Fibroblast of skin of right quadriceps (primary cell): Measurements from ENCODE around the gene SCARB2.
A peak's percentile ranks its signal among the peaks of the same experiment; 100 is the strongest.

Experiments
- DNase-seq: peaks from one replicate; pipeline ENCODE4 v3.0.0-alpha.2; 2013

Gene SCARB2

DNA sequence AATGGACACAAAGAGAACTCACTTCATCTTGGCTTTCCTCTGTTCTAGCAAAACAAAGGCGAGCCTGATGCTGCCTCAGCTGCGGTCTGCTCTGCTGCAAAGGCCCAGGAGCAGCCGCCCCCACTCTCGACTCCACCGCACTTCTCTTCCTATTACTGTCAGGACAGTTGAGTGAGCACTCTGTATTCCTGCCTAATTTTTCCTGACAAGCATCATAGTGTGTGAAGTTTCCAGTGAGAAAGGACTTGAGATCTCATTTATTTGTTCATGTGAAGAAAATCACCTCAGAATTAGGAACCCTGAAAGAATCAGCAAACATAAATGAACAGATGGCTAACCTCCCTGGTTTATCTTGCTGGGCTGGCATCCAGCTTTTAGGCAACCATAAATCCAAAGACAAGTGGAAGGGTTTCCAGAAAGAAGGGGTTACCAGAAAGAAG lies 15.6 kb downstream of the SCARB2 start:
- peak; percentile 57 for DNase-seq

DNA sequence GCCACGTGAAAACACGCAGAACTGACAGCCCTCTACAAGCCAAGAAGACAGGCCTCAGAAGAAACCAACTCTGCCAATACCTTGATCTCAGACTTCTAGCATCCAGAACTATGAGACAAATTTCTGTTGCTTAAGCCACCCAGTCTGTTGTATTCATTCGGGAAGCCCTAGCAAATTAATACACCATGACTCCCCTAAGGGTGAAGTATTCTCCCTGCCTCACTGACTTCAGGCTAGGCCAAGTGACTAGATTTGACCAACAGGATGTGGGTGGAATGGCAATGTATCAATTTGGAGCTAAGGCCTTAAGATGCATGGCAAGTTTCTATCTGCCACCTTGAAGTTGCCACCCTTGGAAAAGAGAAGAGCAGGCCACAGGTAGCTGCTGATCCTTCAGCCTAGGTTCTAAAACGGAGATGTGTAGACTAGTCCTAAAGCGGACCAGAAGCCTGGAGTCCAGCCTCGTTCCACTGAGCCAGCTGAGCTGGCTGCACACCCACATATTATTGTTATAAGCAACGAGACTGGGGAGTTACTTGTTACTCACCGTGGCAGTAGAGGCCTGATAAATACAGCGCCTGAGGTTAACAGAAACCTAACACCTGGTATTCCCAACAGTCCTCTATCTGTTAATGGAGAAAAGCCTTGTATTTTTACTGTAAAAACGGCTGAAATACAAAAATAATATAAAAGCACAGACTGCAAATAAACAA lies 16.4 kb downstream of the SCARB2 start:
- no peak for DNase-seq

DNA sequence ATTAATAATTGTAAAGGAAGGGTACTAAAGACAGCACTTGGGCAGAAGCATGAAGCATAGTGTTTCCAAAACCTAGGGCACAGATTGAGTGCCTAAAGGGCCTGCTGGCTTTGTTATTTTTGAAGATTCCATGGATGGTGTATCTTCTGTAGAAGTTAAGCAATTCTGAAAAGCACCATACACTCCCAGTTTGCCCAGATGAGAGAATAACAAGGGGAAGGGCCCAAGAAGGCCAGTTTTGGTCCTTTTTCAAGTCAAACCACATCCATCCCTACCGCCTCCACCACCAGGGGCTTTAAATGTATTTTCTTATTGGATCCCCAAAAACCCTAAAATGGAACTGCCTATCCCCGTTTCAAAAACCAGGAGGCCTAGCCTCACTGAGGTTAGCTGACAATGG lies 17.2 kb downstream of the SCARB2 start:
- DNase-seq, result no peak

DNA sequence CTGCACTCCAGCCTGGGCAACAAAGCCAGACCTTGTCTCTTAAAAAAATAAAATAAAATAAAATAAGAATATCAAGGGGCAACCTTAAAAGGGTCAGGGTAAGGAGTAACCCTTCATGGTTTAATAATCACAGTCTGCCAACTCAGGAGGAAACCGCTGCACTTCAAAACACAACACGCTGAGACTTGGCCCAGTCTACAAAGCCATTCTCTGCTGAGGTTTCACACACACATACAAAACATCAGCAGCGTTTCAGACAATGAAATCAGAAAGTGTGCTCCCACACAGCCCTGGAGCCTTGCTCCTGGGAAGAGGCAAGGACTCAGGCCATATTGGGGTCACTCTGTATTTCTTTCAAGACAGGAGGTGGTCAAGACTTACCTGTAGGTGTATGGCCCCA lies 18.3 kb downstream of the SCARB2 start:
- DNase-seq, result no peak

DNA sequence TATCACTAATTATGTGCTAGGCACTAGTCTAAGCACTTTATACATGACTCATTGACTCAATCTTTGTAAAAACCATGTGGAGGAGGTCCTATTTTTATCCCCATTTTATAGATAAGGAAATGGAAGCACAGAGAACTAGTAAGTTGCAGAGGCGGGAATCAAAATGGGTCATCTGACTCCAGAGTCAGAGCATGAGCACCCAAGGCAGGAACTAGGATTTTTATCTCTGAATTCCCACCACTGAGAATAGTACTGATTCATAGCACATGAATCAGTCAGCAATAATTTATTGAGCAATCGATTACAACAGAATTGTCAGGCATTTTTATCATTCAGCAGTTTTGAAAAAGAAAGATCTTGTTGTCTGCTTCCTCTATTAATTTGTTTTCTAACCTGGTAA lies 19.3 kb downstream of the SCARB2 start:
- DNase-seq, result peak; percentile 95

DNA sequence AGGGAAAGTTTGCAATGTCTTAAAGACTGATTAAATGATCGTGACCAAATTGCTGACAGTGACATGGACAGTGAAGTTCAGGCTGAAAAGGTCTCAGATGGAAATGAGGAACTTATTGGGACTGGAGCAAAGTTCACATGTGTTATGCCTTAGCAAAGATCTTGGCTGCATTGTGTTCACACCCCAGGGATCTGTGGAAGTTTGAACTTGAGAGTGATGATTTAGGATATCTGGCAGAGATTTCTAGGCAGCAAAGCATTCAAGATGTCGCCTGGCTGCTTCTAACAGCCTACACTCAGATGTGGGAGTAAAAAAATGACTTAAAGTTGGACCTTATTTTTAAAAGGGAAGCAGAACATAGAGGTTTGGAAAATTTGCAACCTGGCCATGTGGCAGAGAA lies 21.4 kb downstream of the SCARB2 start:
- no peak for DNase-seq

DNA sequence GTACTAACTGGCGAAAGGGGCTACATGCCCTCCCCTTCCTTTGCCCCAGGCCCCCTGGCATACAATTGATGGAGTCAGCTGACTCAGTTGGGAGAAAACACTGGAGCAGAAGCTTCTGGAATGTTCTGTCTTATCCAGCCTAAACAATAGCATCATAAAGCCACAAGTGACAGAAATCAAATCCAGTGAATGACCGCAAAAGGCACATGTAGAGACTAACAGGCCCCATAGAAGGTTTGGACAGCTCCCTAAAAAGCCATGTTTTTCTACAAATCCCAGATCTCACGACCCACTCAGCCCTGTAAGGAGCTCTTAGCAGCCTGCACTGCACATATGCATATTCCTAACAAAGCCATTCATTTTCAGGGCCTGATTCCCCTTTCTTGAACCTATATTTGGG lies 25.1 kb downstream of the SCARB2 start:
- no peak for DNase-seq

DNA sequence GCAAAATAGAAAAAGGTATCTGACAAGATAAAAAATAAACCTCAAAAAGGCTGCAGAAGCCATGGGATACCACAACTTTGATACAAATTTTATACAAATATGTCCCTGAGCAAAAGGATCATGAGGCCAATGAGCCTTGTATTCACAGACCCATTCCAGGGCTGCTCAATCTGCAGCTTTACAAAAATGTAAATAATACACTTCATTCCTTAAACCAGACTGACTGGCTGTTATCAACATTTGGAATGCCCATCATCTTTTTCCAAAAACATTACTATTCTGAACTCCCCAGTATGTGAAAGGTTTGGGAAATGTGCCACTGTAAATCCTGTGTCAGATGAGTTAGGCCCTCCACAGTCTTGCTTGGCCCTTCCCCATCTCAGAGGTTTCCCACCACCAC lies 25.5 kb downstream of the SCARB2 start:
- DNase-seq, result no peak

DNA sequence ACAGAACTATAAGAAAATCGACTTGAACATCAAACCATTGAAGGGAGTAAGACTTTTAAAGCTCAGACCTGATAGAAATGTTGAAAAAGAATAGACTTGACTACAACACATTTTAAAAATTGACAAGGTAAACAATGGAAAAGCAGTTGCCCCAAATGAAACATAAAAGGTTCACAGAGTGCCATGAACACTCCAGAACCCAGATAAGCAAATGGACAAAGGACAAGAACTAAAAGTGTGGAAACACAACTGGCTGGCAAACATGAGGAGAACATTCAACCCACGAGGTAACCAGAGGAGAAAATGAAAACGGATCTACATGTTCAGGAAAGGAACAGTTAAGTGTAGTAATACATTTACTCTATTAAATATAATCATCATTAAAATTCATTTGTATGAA lies 26.5 kb downstream of the SCARB2 start:
- no peak for DNase-seq

DNA sequence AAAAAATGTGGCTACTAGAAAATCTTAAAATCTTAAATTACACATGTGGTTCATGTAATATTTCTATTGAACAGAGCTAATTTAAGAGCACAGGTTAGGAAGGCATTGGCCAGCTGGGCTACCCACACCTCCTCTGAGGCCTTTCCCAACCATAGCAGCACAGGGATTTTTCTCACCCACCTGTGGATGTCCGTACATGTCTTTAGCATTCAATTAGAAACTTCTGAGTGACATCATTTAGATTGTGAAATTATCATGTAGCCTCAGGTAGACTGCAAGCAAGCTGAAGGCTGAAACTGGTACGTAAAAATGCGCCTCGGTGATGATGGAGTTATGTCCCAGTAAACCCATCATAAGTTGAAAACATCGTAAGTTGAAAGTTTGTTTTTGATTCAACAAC lies 31.2 kb downstream of the SCARB2 start:
- no peak for DNase-seq

DNA sequence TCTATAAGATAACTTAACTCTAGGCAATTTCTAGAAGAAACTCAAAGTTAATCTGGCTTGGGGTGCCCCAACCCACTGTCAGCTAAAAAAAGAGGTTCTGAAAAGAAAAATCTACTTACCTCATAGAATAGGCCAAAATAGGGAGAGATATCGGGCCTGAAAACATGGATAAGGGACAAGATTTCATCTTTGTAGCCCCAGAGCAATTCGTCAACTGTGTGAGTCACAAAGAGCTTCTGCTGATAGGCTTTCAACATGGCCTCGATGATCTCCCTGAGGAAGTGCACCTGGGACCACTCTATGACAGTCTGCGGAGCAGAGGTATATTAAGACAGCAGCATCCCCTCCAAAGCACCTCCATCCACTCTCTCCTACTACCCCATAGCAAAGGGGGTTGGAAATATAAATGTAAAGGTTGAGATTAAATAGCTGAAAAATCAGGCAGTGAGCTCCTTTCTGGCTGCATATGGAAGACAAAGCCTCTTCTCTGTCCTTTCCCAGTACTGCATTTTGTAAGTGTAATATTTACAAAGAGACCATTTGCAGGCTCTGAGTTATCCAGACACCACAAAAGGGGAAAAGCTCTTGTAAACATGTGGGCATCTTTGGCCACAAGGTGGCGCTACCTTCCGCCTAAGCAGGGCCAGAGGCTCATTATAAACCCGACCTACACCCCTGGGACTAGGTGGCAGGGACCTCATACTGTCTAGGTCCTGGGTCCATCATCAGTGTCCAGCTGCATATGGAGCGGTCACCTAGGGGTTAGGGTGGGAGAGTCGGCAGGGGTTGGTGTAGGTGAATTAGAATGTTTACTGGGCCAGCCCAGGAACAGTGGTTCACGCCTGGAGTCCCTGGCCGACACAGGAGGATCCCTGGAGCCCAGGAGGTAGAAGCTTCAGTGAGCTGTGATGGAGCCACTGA lies 34.0 kb downstream of the SCARB2 start:
- DNase-seq, result peak; percentile 69

DNA sequence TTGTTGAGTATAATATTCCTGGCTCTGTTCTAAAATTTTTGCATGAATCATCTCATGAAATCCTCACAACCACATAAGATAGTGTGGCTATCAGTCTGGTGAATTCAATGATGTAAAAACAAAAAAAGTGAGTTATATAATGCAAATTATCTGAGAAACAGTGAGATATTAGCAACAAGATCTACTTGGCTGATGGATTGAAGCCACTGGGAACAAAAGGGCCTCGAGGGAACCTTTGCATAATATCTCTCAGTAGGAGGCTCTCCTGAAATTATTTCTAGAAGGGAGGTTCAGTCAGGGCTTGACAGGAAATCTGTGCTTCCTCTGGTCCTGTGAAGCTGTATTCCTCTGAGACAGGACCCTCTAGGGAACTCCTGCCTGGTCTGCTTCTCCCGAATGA lies 35.3 kb downstream of the SCARB2 start:
- DNase-seq, result no peak

DNA sequence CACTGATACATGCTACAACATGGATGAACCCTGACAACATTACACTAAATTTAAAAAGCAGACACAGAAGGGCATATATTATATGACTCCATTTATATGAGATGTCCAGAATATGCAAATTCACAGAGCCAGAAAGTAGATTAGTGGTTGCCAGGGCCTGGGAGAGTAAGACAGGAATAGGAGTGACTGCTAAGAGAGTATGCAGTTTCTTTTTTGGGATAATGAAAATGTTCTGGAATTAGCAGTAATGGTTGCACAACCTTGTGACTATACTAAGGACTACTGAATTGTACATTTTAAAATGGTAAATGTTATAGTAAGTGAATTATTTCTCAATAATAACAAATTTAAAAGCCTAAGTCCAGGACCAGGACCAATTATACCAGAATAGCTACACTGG lies 35.9 kb downstream of the SCARB2 start:
- DNase-seq, result no peak

DNA sequence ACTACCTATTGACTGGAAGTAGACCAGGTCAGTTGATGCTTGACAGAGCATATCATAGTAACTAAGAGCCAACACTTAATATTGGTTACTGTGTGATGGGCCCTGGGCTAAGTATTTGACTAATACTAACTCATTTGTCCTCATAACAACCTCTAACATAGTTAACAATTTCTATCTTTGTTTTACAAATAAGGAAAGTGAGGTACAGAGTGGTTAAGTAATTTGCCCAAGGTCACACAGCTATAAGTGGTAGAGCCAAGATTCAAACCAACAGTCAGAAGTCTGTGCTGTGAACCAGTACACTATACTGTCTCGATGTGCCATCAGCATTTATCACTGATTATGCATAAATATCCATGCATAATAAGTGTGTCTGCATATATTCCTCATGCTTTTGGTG lies 38.3 kb downstream of the SCARB2 start:
- DNase-seq, result no peak

DNA sequence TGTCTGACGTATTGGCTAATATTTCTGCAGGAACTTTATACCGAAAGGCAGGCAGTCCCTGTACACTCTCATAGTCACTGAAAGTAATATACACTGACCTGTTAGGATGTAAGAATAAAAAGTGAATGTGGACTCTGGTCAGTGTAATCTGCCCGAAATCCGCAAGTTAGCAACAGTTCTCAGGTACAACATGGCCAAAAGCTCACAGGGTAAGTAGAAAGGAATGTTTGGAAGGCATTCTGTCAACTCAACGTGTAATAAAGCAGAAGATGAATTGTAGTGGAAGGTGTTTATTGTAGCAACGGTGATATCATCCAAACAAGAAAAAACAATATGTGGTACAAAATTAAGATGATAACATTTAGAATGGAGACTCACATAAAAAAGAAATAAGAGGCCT lies 39.4 kb downstream of the SCARB2 start:
- no peak for DNase-seq

DNA sequence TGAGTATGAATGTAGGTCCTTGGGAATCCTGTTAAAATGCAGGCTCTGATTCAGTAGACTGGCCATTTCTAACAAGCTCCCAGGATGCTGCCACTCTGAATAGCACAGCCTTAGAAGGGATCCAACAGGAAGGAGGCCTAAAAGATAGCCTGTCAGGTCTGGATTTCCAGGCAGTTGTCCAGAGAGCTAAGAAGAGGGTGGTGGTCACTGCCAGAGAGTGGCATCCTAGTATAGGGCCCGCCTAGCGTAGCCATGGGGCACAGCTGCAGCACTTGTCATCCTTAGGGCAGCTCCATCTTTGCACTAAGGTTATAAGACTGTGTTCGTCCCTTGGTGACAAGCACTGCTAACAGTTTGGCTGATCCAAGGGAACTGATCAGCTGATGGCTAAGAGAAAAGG lies 44.9 kb downstream of the SCARB2 start:
- DNase-seq, result no peak

DNA sequence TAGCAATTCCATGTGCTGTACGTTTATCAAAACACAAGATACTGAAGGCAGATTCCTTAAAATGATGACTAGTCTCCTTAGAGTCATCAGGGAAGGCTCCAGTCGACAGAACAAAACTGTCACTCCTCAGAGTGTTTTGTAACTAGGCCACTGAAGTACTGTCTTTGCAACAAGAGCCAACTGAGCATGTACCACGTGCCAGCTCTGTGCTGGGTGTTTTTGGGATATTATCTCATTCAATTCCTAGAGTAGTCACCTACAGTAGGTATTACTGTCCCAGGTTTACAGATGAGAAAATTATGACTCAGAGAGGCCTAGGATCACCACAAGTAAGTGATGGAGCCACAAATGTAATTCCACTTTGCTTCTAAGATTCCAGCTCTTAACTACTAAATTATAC lies 47.1 kb downstream of the SCARB2 start:
- no peak for DNase-seq

DNA sequence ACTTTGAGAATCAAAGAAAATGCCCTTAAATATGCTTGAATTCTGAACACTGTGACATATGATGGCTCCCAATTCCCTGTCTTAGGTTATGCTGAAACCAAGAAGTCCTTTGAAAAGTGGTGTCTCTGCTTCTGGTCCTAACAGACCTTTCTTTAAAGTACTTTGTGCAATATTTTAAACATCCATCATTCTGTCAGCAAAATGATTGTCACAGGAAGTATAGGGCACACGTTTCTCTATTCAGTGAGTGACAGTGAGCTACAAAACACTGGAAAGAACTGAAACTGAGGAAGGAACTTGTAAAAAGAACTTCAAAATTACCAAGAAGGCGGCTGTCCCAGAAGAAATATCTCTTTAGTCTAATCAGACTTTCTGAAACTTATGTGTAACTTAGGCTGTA lies 53.3 kb downstream of the SCARB2 start:
- DNase-seq, result no peak

DNA sequence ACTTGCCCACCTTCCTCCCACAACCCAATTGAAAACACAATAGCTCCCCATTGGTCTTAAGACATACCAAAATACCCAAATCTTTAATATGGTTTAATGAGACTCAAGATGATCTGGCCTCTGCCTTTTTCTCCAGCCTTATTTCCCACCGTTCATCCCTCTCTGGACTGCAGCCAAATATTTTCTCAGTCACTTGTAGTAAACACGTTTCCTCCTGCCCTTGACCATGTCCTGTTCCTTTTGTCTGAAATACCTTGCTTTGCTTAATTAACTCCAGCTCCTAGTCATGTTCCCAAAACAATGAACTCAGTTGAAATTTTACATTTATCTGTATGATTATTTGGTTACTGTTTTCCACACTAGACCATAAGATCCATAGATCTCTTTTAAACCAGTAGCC lies 57.0 kb downstream of the SCARB2 start:
- peak; percentile 3 for DNase-seq

DNA sequence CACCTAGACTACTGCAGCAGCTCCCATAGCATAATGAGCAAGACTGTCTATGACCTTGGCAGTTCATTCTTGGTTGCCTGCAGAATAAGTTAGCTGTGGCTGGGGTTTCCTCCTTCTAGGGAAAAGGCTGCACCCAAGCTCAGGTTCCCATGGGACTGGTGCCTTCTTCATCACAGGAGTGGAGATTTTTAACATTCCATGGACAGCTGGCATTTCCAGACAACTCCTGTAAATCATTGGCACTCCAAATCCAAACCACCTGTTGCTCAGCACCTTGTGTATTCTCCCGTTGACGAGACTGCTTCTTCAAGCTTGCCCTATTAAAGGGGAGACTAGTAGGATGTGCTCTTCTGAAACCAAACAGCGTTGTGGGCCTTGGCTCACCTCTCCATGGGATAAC lies 57.6 kb downstream of the SCARB2 start:
- DNase-seq, result no peak

DNA sequence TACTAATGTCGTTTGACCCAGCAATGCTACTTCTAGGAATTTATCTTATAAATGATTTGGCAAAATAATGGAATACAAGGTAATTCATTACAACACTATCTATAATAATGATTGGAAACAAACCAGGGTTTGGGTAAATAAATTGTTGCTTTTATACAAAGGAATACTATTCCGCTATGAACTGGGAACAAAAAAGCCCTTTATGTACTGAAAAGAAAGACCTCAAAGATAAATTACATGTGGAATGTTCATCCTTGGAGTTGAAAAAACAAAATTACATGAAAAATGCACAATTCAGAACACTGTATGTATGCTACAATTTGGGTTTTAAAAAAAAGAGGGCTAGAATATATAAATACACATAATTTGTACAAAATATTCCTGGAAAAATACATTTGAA lies 60.3 kb downstream of the SCARB2 start:
- no peak for DNase-seq

DNA sequence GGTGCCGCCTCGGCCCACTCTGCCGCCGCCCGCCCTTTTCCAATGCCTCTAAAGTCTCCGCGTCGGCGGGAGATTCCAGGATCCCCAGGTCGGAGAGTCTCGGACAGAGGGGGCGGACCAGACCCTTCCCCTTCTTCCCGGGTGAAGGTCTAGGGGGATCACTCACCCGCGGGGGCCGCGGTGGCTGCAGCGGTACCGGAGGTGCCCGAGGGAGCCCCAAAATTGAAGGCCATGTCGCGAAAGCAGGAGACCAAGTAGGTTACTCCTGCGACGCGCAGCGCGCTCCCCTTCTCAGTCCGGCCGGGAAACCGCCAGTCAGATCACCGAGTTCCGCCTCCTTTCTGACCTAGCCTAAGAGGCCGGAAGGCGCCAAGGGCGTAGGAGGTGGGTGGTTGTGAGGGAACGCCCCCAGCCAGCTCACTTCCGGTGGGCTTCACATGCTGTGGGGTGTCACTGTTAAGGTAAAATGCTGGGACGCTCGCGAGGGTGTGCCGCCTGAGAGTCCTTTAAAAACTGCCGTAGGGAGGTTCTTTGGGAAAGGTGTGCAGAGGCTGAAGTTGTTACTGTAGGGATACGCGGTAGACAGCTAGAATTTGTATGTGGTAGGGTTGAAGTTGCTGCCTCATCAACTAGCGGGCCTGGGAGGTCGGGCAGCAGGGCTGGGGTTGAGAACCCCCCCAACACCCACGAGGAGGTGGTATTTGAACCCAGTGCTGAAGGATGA lies 65.3 kb downstream of the SCARB2 start, which contains the start of gene NUP54:
TSS of gene NUP54 (minus strand) at position 256 of the 724 bp plus-strand sequence. CDS start at position 233, 23 bp downstream.
- peak; percentile 94 for DNase-seq

DNA sequence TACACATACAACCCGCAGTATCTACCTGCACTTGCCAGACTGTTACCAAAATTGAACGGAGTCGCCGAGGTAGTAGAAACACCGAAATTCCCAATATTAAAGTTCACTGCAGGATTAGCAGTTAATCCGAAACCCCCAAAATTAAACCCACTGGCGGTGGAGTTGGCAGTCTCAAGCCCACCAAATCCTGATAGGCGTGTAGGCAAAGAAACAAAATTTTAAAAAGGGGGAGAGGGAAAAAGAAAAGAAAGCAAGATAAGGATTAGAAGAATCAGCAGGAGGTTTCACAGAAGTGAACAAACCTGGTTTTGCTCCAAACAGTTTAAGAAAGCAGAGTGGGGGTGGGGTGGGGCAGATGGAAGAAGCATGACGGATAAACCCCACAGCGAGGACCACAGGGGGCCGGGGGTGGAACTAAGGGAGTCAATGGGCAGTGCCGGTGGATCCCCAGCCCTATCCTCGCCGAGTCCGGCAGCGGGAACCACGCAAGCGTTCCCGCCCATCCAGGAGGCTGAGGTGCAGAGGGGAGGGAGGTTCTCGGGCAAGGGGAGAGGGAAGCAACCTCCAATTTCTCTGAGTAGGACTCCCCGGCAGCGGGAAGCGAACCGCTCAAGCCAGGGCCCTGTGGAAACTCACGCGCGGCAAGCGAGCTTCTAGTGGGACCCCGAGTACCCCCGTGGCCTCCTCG lies 66.0 kb downstream of the SCARB2 start:
- peak; percentile 80 for DNase-seq
